CD4-positive, alpha-beta memory T cell (primary cell): ENCODE results near the gene FSTL4. TPM values are rescaled to one million over a fixed set of nuclear protein-coding genes. Genes with fewer than 3 reads are reported as not detected.

ENCODE experiments used
- CTCF ChIA-PET: fragments of 350-600 bp; sonication (Branson Sonifier 250); formaldehyde crosslinking; loops from one replicate; lab custom pipeline; 2021; ENCODE audit warnings: inconsistent platforms; ENCODE audit not compliant: partially characterized antibody; lab: Charles Lee
- POLR2A ChIA-PET: fragments of 350-600 bp; sonication (Branson Sonifier 250); formaldehyde crosslinking; loops from one replicate; lab custom pipeline; 2021; ENCODE audit not compliant: partially characterized antibody; lab: Charles Lee
- DNase-seq, 5 donors: peaks; one replicate each; pipeline versions ENCODE4 v3.0.0 to v3.0.0-alpha.2; 2020 to 2022; ENCODE audit warnings: mixed read lengths in 1 of 5
- H3K27ac ChIP-seq: one replicate; pipeline ENCODE4 v1.7.0; 2013; ENCODE audit warnings: low read depth, low read length
- H3K27me3 ChIP-seq: 2 replicates; pipeline ENCODE4 v1.7.0; 2013; ENCODE audit warnings: mild to moderate bottlenecking, low read length, moderate library complexity; ENCODE audit not compliant: insufficient read depth
- H3K36me3 ChIP-seq: 2 replicates; pipeline ENCODE4 v1.7.0; 2013; ENCODE audit warnings: mild to moderate bottlenecking, low read length, moderate library complexity; ENCODE audit not compliant: insufficient read depth
- H3K4me1 ChIP-seq: 2 replicates; pipeline ENCODE4 v1.7.0; 2013; ENCODE audit warnings: mild to moderate bottlenecking, low read length, moderate library complexity; ENCODE audit not compliant: insufficient read depth
- H3K4me3 ChIP-seq, 2 donors: one replicate each; pipeline ENCODE4 v1.7.0; 2013; ENCODE audit warnings: low read length in 2 of 2, mild to moderate bottlenecking in 1 of 2
- H3K9me3 ChIP-seq, 2 donors: one replicate each; pipeline ENCODE4 v1.7.0; 2013; ENCODE audit warnings: low read length in 2 of 2, control low read depth in 1 of 2; ENCODE audit not compliant: control insufficient read depth in 1 of 2
- H3K27ac Mint-ChIP-seq, 7 donors: one replicate each; pipeline ENCODE4 v1.8.0; 2020 to 2021; ENCODE audit warnings: mixed read lengths in 7 of 7, mild to moderate bottlenecking in 6 of 7, inconsistent platforms in 3 of 7, moderate library complexity in 3 of 7
- H3K27me3 Mint-ChIP-seq, 2 donors: one replicate each; pipeline ENCODE4 v1.8.0; 2020 to 2021; ENCODE audit warnings: mixed read lengths in 2 of 2
- H3K36me3 Mint-ChIP-seq, 2 donors: one replicate each; pipeline ENCODE4 v1.8.0; 2020 to 2021; ENCODE audit warnings: mixed read lengths in 2 of 2, inconsistent platforms in 1 of 2, mild to moderate bottlenecking in 1 of 2
- H3K4me1 Mint-ChIP-seq, 4 donors: one replicate each; pipeline ENCODE4 v1.8.0; 2020 to 2021; ENCODE audit warnings: mixed read lengths in 4 of 4, mild to moderate bottlenecking in 1 of 4
- H3K4me3 Mint-ChIP-seq, 8 donors: one replicate each; pipeline ENCODE4 v1.8.0; 2020 to 2021; ENCODE audit warnings: mixed read lengths in 8 of 8, mild to moderate bottlenecking in 7 of 8, moderate library complexity in 6 of 8, inconsistent platforms in 3 of 8
- H3K9me3 Mint-ChIP-seq, 8 donors: one replicate each; pipeline ENCODE4 v1.8.0; 2020 to 2021; ENCODE audit warnings: mixed read lengths in 8 of 8, mild to moderate bottlenecking in 5 of 8, inconsistent platforms in 3 of 8, moderate library complexity in 1 of 8
- intact Hi-C: fragments of 100-400 bp; cut with micrococcal nuclease; formaldehyde crosslinking; loops from one replicate; pipeline ENCODE4 v1.15.1; 2023
- polyA plus RNA-seq, 2 donors: library from polyadenylated mRNA; unstranded; fragments of 300-500 nt; fragmentation: Illumina TruSeq; gene quantifications; one replicate each; pipeline ENCODE4 v1.2.3, GENCODE V29; 2021
- total RNA-seq, 2 experiments: library from RNA; stranded (reverse); gene quantifications; one replicate each; pipeline ENCODE4 v1.2.3, GENCODE V29; 2021

Gene FSTL4
- total and polyA plus RNA-seq, 4 experiments from 2014 or later = not detected

- intact Hi-C loops = no loop called here
- Mint-ChIP-seq H3K27ac (no peak overlapping the region), H3K4me3 (no peak overlapping the region), H3K36me3 (no peaks in the 10 kb centered on the region), H3K4me1 (peaks cover 0 to 7% (median under 1%) of the 10 kb centered on the region in 4 donors), H3K9me3 (no peaks in the 10 kb centered on the region), H3K27me3 (peaks cover 0 to 1% of the 10 kb centered on the region in 2 donors)
- no peak for DNase-seq
- Histone ChIP-seq H3K36me3 (no peaks in the 10 kb centered on the region), H3K9me3 (no peaks in the 10 kb centered on the region), H3K4me1 (no peaks in the 10 kb centered on the region), H3K27me3 (no peaks in the 10 kb centered on the region), H3K27ac (no peak overlapping the region), H3K4me3 (no peak overlapping the region)
- CTCF ChIA-PET = no interaction called here
- POLR2A ChIA-PET = no interaction called here
These were observed 278.8 kb downstream of the FSTL4 start for GRCh38 chr5:133333326-133334150.

- Histone ChIP-seq H3K4me3 (no peak overlapping the region), H3K36me3 (no peaks in the 10 kb centered on the region), H3K27me3 (no peaks in the 10 kb centered on the region), H3K4me1 (no peaks in the 10 kb centered on the region), H3K9me3 (no peaks in the 10 kb centered on the region), H3K27ac (no peak overlapping the region)
- Mint-ChIP-seq H3K9me3 (no peaks in the 10 kb centered on the region), H3K4me1 (peaks cover 0 to 7% (median under 1%) of the 10 kb centered on the region in 4 donors), H3K36me3 (no peaks in the 10 kb centered on the region), H3K4me3 (no peak overlapping the region), H3K27me3 (peaks cover 0 to 1% of the 10 kb centered on the region in 2 donors), H3K27ac (no peak overlapping the region)
- intact Hi-C loops = no loop called here
- DNase-seq = no peak
- CTCF ChIA-PET = no interaction called here
- POLR2A ChIA-PET = no interaction called here
These were observed 279.8 kb downstream of the FSTL4 start for GRCh38 chr5:133332439-133333024.

DNA sequence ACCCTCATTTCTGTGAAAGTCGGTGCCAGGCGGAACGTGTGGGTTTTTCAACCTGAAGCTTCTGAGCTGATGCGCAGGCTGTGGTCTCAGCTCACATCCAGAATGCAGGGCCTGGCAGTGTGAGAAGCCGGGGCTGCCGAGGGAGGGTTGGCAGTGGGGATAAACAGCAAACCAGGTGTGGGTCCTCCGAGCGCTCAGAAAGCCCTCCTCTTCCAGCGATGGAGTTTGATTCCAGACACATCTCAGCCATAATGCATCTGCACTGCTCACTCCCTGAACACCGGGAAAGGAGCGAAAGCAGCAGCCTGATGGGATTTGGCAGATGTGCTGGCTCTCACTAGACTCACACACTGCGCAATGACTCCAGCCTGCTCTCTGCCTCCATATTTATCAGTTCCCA lies 280.4 kb downstream of the FSTL4 start:
- H3K4me3 Mint-ChIP-seq = no peak overlapping the region
- intact Hi-C loops = no loop called here

GRCh38 chr5:133330956-133331355 lies 281.4 kb downstream of the FSTL4 start:
- Mint-ChIP-seq H3K9me3 (no peaks in the 10 kb centered on the region), H3K27ac (no peak overlapping the region), H3K4me3 (no peak overlapping the region), H3K27me3 (peaks cover 0 to 1% of the 10 kb centered on the region in 2 donors), H3K36me3 (no peaks in the 10 kb centered on the region), H3K4me1 (peaks cover 0 to 7% (median under 1%) of the 10 kb centered on the region in 4 donors)
- H3K4me3 ChIP-seq = no peak overlapping the region
- intact Hi-C loops = no loop called here
- no peaks in the 10 kb centered on the region for H3K36me3 ChIP-seq
- ChIA-PET CTCF (no interaction called here), POLR2A (no interaction called here)
- DNase-seq = no peak
- no peaks in the 10 kb centered on the region for H3K4me1 ChIP-seq
- H3K27me3 ChIP-seq = no peaks in the 10 kb centered on the region
- H3K27ac ChIP-seq = no peak overlapping the region
- H3K9me3 ChIP-seq = no peaks in the 10 kb centered on the region

More for the DNA sequence above, 280.4 kb downstream of the FSTL4 start:
- Histone ChIP-seq H3K36me3 (no peaks in the 10 kb centered on the region), H3K27me3 (no peaks in the 10 kb centered on the region), H3K9me3 (no peaks in the 10 kb centered on the region), H3K27ac (no peak overlapping the region), H3K4me3 (no peak overlapping the region), H3K4me1 (no peaks in the 10 kb centered on the region)
- DNase-seq = no peak
- Mint-ChIP-seq H3K36me3 (no peaks in the 10 kb centered on the region), H3K4me1 (peaks cover 0 to 7% (median under 1%) of the 10 kb centered on the region in 4 donors), H3K9me3 (no peaks in the 10 kb centered on the region), H3K27me3 (peaks cover 0 to 1% of the 10 kb centered on the region in 2 donors), H3K27ac (no peak overlapping the region)
- POLR2A ChIA-PET = no interaction called here
- CTCF ChIA-PET = no interaction called here

DNA sequence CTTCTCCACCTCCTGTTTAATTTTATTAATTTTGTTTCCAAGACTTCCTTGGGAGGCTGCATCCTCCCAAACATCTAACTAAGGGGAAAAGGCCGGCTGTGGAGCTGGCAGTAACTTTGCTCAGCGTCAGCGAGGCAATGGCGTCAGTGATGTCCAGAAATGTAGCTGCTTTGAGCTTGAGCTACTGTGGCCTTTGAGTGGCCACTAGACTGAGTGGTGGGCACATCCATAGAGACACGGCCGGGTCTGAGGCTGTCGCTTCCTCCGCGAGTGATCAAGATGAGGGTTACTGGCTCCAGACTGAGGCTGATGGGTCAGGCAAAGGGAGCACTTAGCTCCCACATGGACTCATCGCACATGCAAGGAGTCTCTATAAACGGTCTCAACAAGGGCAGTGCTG lies 283.5 kb downstream of the FSTL4 start:
- no peak for DNase-seq
- Histone ChIP-seq H3K27ac (no peak overlapping the region), H3K36me3 (no peaks in the 10 kb centered on the region), H3K9me3 (no peaks in the 10 kb centered on the region), H3K4me1 (no peaks in the 10 kb centered on the region), H3K27me3 (no peaks in the 10 kb centered on the region), H3K4me3 (no peak overlapping the region)
- Mint-ChIP-seq H3K4me1 (peaks cover 0 to 7% (median under 1%) of the 10 kb centered on the region in 4 donors), H3K27me3 (peaks cover 0 to 1% of the 10 kb centered on the region in 2 donors), H3K9me3 (no peaks in the 10 kb centered on the region), H3K36me3 (no peaks in the 10 kb centered on the region), H3K4me3 (no peak overlapping the region), H3K27ac (no peak overlapping the region)
- intact Hi-C loops = no loop called here
- CTCF ChIA-PET = no interaction called here
- POLR2A ChIA-PET = no interaction called here

- no peaks in the 10 kb centered on the region for H3K27me3 ChIP-seq
- H3K9me3 Mint-ChIP-seq = no peaks in the 10 kb centered on the region
- no peaks in the 10 kb centered on the region for H3K36me3 Mint-ChIP-seq
- DNase-seq = no peak
- no peaks in the 10 kb centered on the region for H3K9me3 ChIP-seq
- POLR2A ChIA-PET = no interaction called here
- CTCF ChIA-PET = no interaction called here
- H3K36me3 ChIP-seq = no peaks in the 10 kb centered on the region
- no peak overlapping the region for H3K27ac ChIP-seq
- intact Hi-C loops = no loop called here
- no peak overlapping the region for H3K27ac Mint-ChIP-seq
- H3K4me3 Mint-ChIP-seq = no peak overlapping the region
- H3K4me1 ChIP-seq = no peaks in the 10 kb centered on the region
- no peak overlapping the region for H3K4me3 ChIP-seq
- H3K4me1 Mint-ChIP-seq = peaks cover 0 to 5% (median under 1%) of the 10 kb centered on the region in 4 donors
- peaks cover 0 to 1% of the 10 kb centered on the region in 2 donors for H3K27me3 Mint-ChIP-seq
These were observed 284.4 kb downstream of the FSTL4 start for GRCh38 chr5:133327946-133328401.

DNA sequence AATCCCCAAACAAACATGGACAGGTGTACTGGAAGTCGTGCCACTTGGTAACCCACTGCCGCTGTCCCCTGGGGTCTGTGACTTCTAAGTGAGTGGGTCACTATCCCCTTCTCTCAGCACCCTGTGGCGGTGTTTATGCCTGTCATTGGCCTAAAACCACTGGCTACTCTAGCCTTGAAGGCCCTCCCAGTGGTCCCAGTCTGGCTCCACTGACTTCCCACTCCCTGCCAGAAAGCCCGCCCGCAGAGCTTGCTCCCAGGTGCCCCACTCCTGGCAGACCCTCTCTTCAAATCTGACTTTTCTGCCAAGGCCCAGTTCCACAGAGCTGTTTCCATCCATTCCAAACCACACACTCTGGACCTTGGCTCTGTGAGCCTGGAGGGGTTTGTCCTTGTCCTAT lies 286.0 kb downstream of the FSTL4 start:
- no peaks in the 10 kb centered on the region for H3K36me3 ChIP-seq
- CTCF ChIA-PET = no interaction called here
- peaks cover 6 to 12% (median 7%) of the 10 kb centered on the region in 4 donors for H3K4me1 Mint-ChIP-seq
- intact Hi-C loops = no loop called here
- H3K27me3 Mint-ChIP-seq = peaks cover 0 to 1% of the 10 kb centered on the region in 2 donors
- H3K36me3 Mint-ChIP-seq = no peaks in the 10 kb centered on the region
- no peak overlapping the region for H3K4me3 Mint-ChIP-seq
- H3K9me3 Mint-ChIP-seq = no peaks in the 10 kb centered on the region
- POLR2A ChIA-PET = no interaction called here
- H3K27me3 ChIP-seq = no peaks in the 10 kb centered on the region
- no peak overlapping the region for H3K27ac ChIP-seq
- no peak overlapping the region for H3K4me3 ChIP-seq
- no peaks in the 10 kb centered on the region for H3K4me1 ChIP-seq
- no peak for DNase-seq
- no peaks in the 10 kb centered on the region for H3K9me3 ChIP-seq
- no peak overlapping the region for H3K27ac Mint-ChIP-seq
